HG03439 (cell line): ENCODE data around the gene CPPED1.
"Not testable (repeated sequence)": the region's sequence is repeated elsewhere in the genome, so short reads cannot be mapped to it uniquely, and the experiment has no call there.

Source experiments
- ATAC-seq: cut with Tn5 transposase; IDR thresholded peaks from one replicate; pipeline ENCODE4 v1.9.1; 2021; ENCODE audit warnings: mild to moderate bottlenecking, moderate library complexity; ENCODE audit not compliant: unreplicated experiment

The CPPED1 gene

GRCh38 chr16:12803203-12804093 lies at the start of gene CPPED1:
TSS of gene CPPED1 (minus strand) at chr16:12803887. CDS start at chr16:12803776, 111 bp downstream.
- ATAC-seq, result peak; percentile 91

GRCh38 chr16:12850186-12850585 lies 46.5 kb upstream of the CPPED1 start:
- no peak for ATAC-seq

GRCh38 chr16:12846592-12846991 lies 42.9 kb upstream of the CPPED1 start:
- no peak for ATAC-seq

- ATAC-seq, result no peak
Observed at GRCh38 chr16:12845282-12845681, 41.6 kb upstream of the CPPED1 start.

GRCh38 chr16:12837756-12838155 lies 34.1 kb upstream of the CPPED1 start:
- no peak for ATAC-seq

- ATAC-seq, result no peak
Observed at GRCh38 chr16:12837291-12837690, 33.6 kb upstream of the CPPED1 start.

- no peak for ATAC-seq
Observed at GRCh38 chr16:12833926-12834325, 30.2 kb upstream of the CPPED1 start.

GRCh38 chr16:12829096-12829888 lies 25.6 kb upstream of the CPPED1 start:
- no peak for ATAC-seq

GRCh38 chr16:12828206-12828605 lies 24.5 kb upstream of the CPPED1 start:
- ATAC-seq, result no peak

- ATAC-seq, result no peak
Observed at GRCh38 chr16:12826559-12826958, 22.9 kb upstream of the CPPED1 start.

- no peak for ATAC-seq
Observed at GRCh38 chr16:12819126-12820117, 15.7 kb upstream of the CPPED1 start.

- ATAC-seq, result no peak
Observed at GRCh38 chr16:12818326-12818725, 14.6 kb upstream of the CPPED1 start.

- not testable (repeated sequence) for ATAC-seq
Observed at GRCh38 chr16:12816791-12817214, 13.1 kb upstream of the CPPED1 start.

GRCh38 chr16:12815361-12815760 lies 11.7 kb upstream of the CPPED1 start:
- ATAC-seq, result no peak

GRCh38 chr16:12813734-12814133 lies 10.0 kb upstream of the CPPED1 start:
- ATAC-seq, result not testable (repeated sequence)

GRCh38 chr16:12813321-12813720 lies 9.6 kb upstream of the CPPED1 start:
- ATAC-seq, result not testable (repeated sequence)

GRCh38 chr16:12811441-12812383 lies 8.0 kb upstream of the CPPED1 start:
- no peak for ATAC-seq

- ATAC-seq, result no peak
Observed at GRCh38 chr16:12805066-12805465, 1.4 kb upstream of the CPPED1 start.

GRCh38 chr16:12804395-12804794 lies 708 bp upstream of the CPPED1 start:
- no peak for ATAC-seq
